Measurements from ENCODE around the gene FXYD1.

The FXYD1 gene

DNA sequence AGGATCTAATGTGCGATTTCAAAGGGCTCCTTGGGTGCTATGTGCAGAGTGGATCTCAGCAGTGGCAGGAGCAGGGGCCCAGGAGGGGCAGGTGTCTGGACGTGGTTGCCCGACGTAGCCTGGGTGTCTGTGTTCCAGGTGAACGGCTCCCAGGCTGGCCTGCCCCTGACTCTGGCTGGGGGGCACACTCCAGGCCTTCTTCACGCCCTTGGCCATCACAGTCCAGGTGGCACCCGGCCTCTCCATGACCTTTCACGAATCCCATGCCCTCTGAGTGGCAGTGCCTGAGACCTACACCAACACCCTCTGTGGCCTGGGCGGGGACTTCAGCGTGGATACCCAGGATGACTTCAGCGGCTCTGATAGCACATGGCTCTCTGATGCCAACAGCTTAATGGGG lies 34.3 kb upstream of the FXYD1 start:
- TF ChIP-seq, protein P1, sequence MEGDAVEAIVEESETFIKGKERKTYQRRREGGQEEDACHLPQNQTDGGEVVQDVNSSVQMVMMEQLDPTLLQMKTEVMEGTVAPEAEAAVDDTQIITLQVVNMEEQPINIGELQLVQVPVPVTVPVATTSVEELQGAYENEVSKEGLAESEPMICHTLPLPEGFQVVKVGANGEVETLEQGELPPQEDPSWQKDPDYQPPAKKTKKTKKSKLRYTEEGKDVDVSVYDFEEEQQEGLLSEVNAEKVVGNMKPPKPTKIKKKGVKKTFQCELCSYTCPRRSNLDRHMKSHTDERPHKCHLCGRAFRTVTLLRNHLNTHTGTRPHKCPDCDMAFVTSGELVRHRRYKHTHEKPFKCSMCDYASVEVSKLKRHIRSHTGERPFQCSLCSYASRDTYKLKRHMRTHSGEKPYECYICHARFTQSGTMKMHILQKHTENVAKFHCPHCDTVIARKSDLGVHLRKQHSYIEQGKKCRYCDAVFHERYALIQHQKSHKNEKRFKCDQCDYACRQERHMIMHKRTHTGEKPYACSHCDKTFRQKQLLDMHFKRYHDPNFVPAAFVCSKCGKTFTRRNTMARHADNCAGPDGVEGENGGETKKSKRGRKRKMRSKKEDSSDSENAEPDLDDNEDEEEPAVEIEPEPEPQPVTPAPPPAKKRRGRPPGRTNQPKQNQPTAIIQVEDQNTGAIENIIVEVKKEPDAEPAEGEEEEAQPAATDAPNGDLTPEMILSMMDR (IDR thresholded peaks at IDR 0.05; ENCODE audit: low read depth, low read length, missing control alignments), result no peak

GRCh38 chr19:35105047-35105410 lies 33.6 kb upstream of the FXYD1 start:
- TF ChIP-seq, protein P1 (IDR thresholded peaks at IDR 0.05; ENCODE audit: low read depth, low read length, missing control alignments), result no peak
- no peak for DNase-seq (ENCODE audit: extremely low read depth, low read depth)
- no peak overlapping the region for H3K4me3 ChIP-seq (replicated peaks; ENCODE audit: low read depth, low read length)

More for the DNA sequence above, 34.3 kb upstream of the FXYD1 start:
- no peak for DNase-seq (ENCODE audit: extremely low read depth, low read depth)
- H3K4me3 ChIP-seq (replicated peaks; ENCODE audit: low read depth, low read length), result no peak overlapping the region

- no peak for DNase-seq (ENCODE audit: extremely low read depth, low read depth)
- TF ChIP-seq, protein P1 (IDR thresholded peaks at IDR 0.05; ENCODE audit: low read depth, low read length, missing control alignments), result no peak
- no peak overlapping the region for H3K4me3 ChIP-seq (replicated peaks; ENCODE audit: low read depth, low read length)
These were observed 33.0 kb upstream of the FXYD1 start for GRCh38 chr19:35105411-35106290.

- H3K4me3 ChIP-seq (replicated peaks; ENCODE audit: low read depth, low read length), result no peak overlapping the region
These were observed 32.4 kb upstream of the FXYD1 start for GRCh38 chr19:35106291-35106583.

DNA sequence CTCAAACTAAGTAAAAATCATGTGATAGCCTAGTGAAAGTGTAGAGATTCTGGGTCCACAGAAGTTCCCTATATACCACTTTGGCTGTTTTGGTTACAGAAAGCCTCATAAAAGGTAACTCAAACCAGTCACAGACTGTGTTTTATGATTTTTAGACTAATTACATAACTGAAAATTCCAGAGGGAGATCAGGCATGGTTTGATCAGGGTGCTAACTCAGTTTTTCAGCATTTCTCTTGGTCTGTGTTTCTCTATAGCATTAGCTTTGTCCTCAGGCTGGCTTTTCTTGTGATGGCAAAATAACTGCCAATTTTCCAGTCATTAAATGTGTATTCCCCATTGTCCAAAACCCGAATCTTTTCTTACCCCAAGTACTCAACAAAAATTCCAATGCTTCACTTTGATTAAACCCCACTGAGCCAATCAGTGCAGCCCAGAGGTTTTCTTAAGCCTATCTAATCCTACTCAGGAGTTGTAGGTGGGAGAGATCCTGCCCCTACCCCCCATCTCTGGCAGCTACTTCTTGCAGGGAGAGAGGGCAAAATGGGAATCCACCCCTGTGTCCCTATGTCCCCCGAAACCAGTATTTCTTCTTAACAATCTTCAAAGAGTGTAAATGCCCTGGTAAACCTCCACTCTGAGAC lies 31.6 kb upstream of the FXYD1 start:
- DNase-seq (ENCODE audit: extremely low read depth, low read depth), result no peak
- TF ChIP-seq, protein P1 (IDR thresholded peaks at IDR 0.05; ENCODE audit: low read depth, low read length, missing control alignments), result no peak
- H3K4me3 ChIP-seq (replicated peaks; ENCODE audit: low read depth, low read length), result no peak overlapping the region

More at GRCh38 chr19:35106291-35106583, 32.4 kb upstream of the FXYD1 start:
- no peak for DNase-seq (ENCODE audit: extremely low read depth, low read depth)
- TF ChIP-seq, protein P1 (IDR thresholded peaks at IDR 0.05; ENCODE audit: low read depth, low read length, missing control alignments), result no peak

DNA sequence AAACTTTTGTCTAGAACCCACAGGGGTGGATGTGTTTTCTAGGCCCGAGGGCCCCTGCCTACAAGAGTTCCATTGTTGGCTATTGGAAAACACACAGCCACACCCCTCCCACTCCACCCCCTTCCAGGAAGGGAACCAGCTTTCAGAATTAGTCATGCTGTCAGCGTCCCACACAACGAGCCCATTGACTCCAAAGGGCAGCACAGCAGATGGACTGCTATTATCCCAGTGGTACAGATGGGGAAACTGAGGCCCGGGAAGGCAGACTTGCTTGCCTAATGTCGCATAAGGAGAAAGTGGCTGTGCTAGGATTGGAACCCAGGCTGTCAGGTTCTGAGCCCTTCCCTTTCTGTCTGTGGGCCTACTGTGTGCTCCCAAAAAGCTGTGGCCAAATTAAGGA lies 31.1 kb upstream of the FXYD1 start:
- TF ChIP-seq, protein P1 (IDR thresholded peaks at IDR 0.05; ENCODE audit: low read depth, low read length, missing control alignments), result no peak
- H3K4me3 ChIP-seq (replicated peaks; ENCODE audit: low read depth, low read length), result no peak overlapping the region
- DNase-seq (ENCODE audit: extremely low read depth, low read depth), result no peak

Data from HFF-Myc (cell line).